ENCODE data around the gene PHETA1. TPM values are rescaled to one million over a fixed set of nuclear protein-coding genes. Genes with fewer than 3 reads are reported as not detected.

Gene PHETA1
- total RNA-seq, 1 experiment from 2014 or later, result 26.2 TPM

- intact Hi-C loops (cut with micrococcal nuclease; ENCODE audit: unreplicated experiment), result loop anchor here (5.0 kb wide), 1 partner anchor 35 kb away; no protein-coding TSS in a partner anchor
- Histone ChIP-seq H3K4me2 (peak overlapping the region; percentile 71), H3K4me3 (no peak overlapping the region), H3K27me3 (ENCODE audit: insufficient read depth, low read depth) (no peaks in the 10 kb centered on the region), H3K36me3 (ENCODE audit: low read depth) (no peaks in the 10 kb centered on the region), H4K20me1 (ENCODE audit: insufficient read depth) (no peaks in the 10 kb centered on the region), H3K79me2 (ENCODE audit: low read depth) (peaks cover 12% of the 10 kb centered on the region; the same call in 1 of the 2 replicates), H2AFZ (peak overlapping the region; percentile 23; the same call in 1 of the 2 replicates), H3K4me1 (replicated peaks; ENCODE audit: insufficient read depth) (peaks cover 46% of the 10 kb centered on the region), H3F3A (ENCODE audit: insufficient read depth, low read depth) (peaks cover 35% of the 10 kb centered on the region), H3K9me3 (ENCODE audit: insufficient read depth, low read depth) (no peaks in the 10 kb centered on the region), H3K27ac (peak overlapping the region; percentile 62), H3K9me2 (ENCODE audit: insufficient read depth) (no peaks in the 10 kb centered on the region)
- peak; percentile 85 to 90 for DNase-seq
- POLR2A ChIA-PET (ENCODE audit: unreplicated experiment), result no interaction called here
- TF ChIP-seq EZH2 (IDR thresholded peaks at IDR 0.05; ENCODE audit: low read depth), result no peak
- TF ChIP-seq CTCF (conservative IDR thresholded peaks at IDR 0.05), result no peak
- no TSS peak for BruUV-seq (replicated peaks)
- CTCF ChIA-PET, result interaction anchor here (0.6 kb wide), 1 partner anchor 44 kb away, joined by 6 read pairs; no protein-coding TSS in a partner anchor
Observed at GRCh38 chr12:111361717-111362576, 6.9 kb downstream of the PHETA1 start.

- peak overlapping the region; percentile 71 for H3K4me2 ChIP-seq
Observed at GRCh38 chr12:111361073-111361716, 7.7 kb downstream of the PHETA1 start.

More at GRCh38 chr12:111361073-111361716, 7.7 kb downstream of the PHETA1 start:
- TF ChIP-seq CTCF (conservative IDR thresholded peaks at IDR 0.05) (no peak), EZH2 (IDR thresholded peaks at IDR 0.05; ENCODE audit: low read depth) (no peak)
- H3K4me3 ChIP-seq, result no peak overlapping the region; the same call in 1 of the 2 replicates
- ChIA-PET POLR2A (ENCODE audit: unreplicated experiment) (no interaction called here), CTCF (no interaction called here)
- no peaks in the 10 kb centered on the region for H3K9me2 ChIP-seq (ENCODE audit: insufficient read depth)
- peaks cover 45% of the 10 kb centered on the region for H3K4me1 ChIP-seq (replicated peaks; ENCODE audit: insufficient read depth)
- no peaks in the 10 kb centered on the region for H4K20me1 ChIP-seq (ENCODE audit: insufficient read depth)
- no peak for DNase-seq
- H3F3A ChIP-seq (ENCODE audit: insufficient read depth, low read depth), result peaks cover 35% of the 10 kb centered on the region
- intact Hi-C loops (cut with micrococcal nuclease; ENCODE audit: unreplicated experiment), result loop anchor here (5.0 kb wide), 1 partner anchor 36 kb away; no protein-coding TSS in a partner anchor
- H3K27me3 ChIP-seq (ENCODE audit: insufficient read depth, low read depth), result no peaks in the 10 kb centered on the region
- H2AFZ ChIP-seq, result no peak overlapping the region; the same call in 1 of the 2 replicates
- BruUV-seq (replicated peaks), result no TSS peak
- H3K36me3 ChIP-seq (ENCODE audit: low read depth), result no peaks in the 10 kb centered on the region
- peaks cover 6% of the 10 kb centered on the region; the same call in 1 of the 2 replicates for H3K79me2 ChIP-seq (ENCODE audit: low read depth)
- H3K9me3 ChIP-seq (ENCODE audit: insufficient read depth, low read depth), result no peaks in the 10 kb centered on the region
- H3K27ac ChIP-seq, result peak overlapping the region; percentile 62

Data from PC-9 (cell line).